ENCODE measurements around the gene GRPEL1.
"Not testable (repeated sequence)": the region's sequence is repeated elsewhere in the genome, so short reads cannot be mapped to it uniquely, and the experiment has no call there.

Gene GRPEL1

GRCh38 chr4:7092026-7092425, 24.2 kb upstream of the GRPEL1 start:
- DNase-seq (ENCODE audit: low read depth): no peak

GRCh38 chr4:7089213-7089986, 21.5 kb upstream of the GRPEL1 start:
- no peak for DNase-seq (ENCODE audit: low read depth)

- DNase-seq (ENCODE audit: low read depth): no peak
Measured at GRCh38 chr4:7087036-7087435, 19.2 kb upstream of the GRPEL1 start.

- DNase-seq (ENCODE audit: low read depth): no peak
Measured at GRCh38 chr4:7086384-7086783, 18.5 kb upstream of the GRPEL1 start.

- DNase-seq (ENCODE audit: low read depth): not testable (repeated sequence)
Measured at GRCh38 chr4:7084564-7084961, 16.7 kb upstream of the GRPEL1 start.

GRCh38 chr4:7083597-7084563, 16.0 kb upstream of the GRPEL1 start:
- no peak for DNase-seq (ENCODE audit: low read depth)

GRCh38 chr4:7079909-7080308, 12.0 kb upstream of the GRPEL1 start:
- DNase-seq (ENCODE audit: low read depth): not testable (repeated sequence)

GRCh38 chr4:7079483-7079882, 11.6 kb upstream of the GRPEL1 start:
- not testable (repeated sequence) for DNase-seq (ENCODE audit: low read depth)

- DNase-seq (ENCODE audit: low read depth): no peak
Measured at GRCh38 chr4:7078025-7078424, 10.2 kb upstream of the GRPEL1 start.

- DNase-seq (ENCODE audit: low read depth): no peak
Measured at GRCh38 chr4:7077371-7077770, 9.5 kb upstream of the GRPEL1 start.

- DNase-seq (ENCODE audit: low read depth): no peak
Measured at GRCh38 chr4:7076696-7077082, 8.8 kb upstream of the GRPEL1 start.

- no peak for DNase-seq (ENCODE audit: low read depth)
Measured at GRCh38 chr4:7075962-7076695, 8.3 kb upstream of the GRPEL1 start.

- no peak for DNase-seq (ENCODE audit: low read depth)
Measured at GRCh38 chr4:7074426-7074825, 6.6 kb upstream of the GRPEL1 start.

- peak; percentile 49 for DNase-seq (ENCODE audit: low read depth)
Measured at GRCh38 chr4:7073526-7074390, 5.9 kb upstream of the GRPEL1 start.

GRCh38 chr4:7073059-7073458, 5.2 kb upstream of the GRPEL1 start:
- no peak for DNase-seq (ENCODE audit: low read depth)

- peak; percentile 52 for DNase-seq (ENCODE audit: low read depth)
Measured at GRCh38 chr4:7070729-7071511, 3.1 kb upstream of the GRPEL1 start.

- DNase-seq (ENCODE audit: low read depth): peak; percentile 15
Measured at GRCh38 chr4:7068883-7069282, 1.0 kb upstream of the GRPEL1 start.

- no peak for DNase-seq (ENCODE audit: low read depth)
Measured at GRCh38 chr4:7068279-7068842, 497 bp upstream of the GRPEL1 start.

GRCh38 chr4:7067126-7067451, 775 bp downstream of the GRPEL1 start:
- DNase-seq (ENCODE audit: low read depth): no peak

GRCh38 chr4:7066493-7066892, 1.4 kb downstream of the GRPEL1 start:
- DNase-seq (ENCODE audit: low read depth): no peak

All from iris pigment epithelial cell (primary cell).